ENCODE data around the gene TCF7.

GRCh38 chr5:134132372-134133187 lies 18.1 kb downstream of the TCF7 start:
- TF ChIP-seq EZH2 (IDR thresholded peaks at IDR 0.05; ENCODE audit: low read depth): no peak
- no peak for TF ChIP-seq CTCF (conservative IDR thresholded peaks at IDR 0.05)

Data from PC-9 (cell line).